Cardiac fibroblast (primary cell): ENCODE results near the gene MRTFB.

Experiments
- DNase-seq, 2 donors: peaks; one replicate each; pipeline versions ENCODE4 v3.0.0 to v3.0.0-alpha.2; 2010; ENCODE audit warnings: low read depth in 2 of 2
- H3K4me3 ChIP-seq, 2 donors: replicated peaks in 1 of 2; 1 replicate in 1 of 2; 2 replicates in 1 of 2; pipeline ENCODE4 v1.5.1; 2011; ENCODE audit warnings: low read depth in 2 of 2, low read length in 2 of 2, mild to moderate bottlenecking in 2 of 2, moderate library complexity in 1 of 2
- CTCF ChIP-seq: IDR thresholded peaks from one replicate; pipeline ENCODE4 v1.5.1; 2011; ENCODE audit warnings: low read depth, mild to moderate bottlenecking, low read length, inconsistent platforms

MRTFB gene

GRCh38 chr16:14198572-14198971 lies 127.5 kb downstream of the MRTFB start:
- no peak for TF ChIP-seq CTCF
- DNase-seq = no peak
- H3K4me3 ChIP-seq = no peak overlapping the region

- DNase-seq = no peak
- H3K4me3 ChIP-seq = no peak overlapping the region
- TF ChIP-seq CTCF = no peak
These were observed 128.1 kb downstream of the MRTFB start for GRCh38 chr16:14199199-14199598.

GRCh38 chr16:14199624-14200023 lies 128.5 kb downstream of the MRTFB start:
- DNase-seq = peak in 1 of 2 donors; percentile 49
- H3K4me3 ChIP-seq = no peak overlapping the region
- no peak for TF ChIP-seq CTCF

- DNase-seq = no peak
- H3K4me3 ChIP-seq = no peak overlapping the region
- no peak for TF ChIP-seq CTCF
These were observed 131.0 kb downstream of the MRTFB start for GRCh38 chr16:14202095-14202494.

GRCh38 chr16:14202697-14203096 lies 131.6 kb downstream of the MRTFB start:
- TF ChIP-seq CTCF = peak; percentile 36
- H3K4me3 ChIP-seq = no peak overlapping the region
- peak; percentile 14 to 35 for DNase-seq

- no peak for DNase-seq
- no peak overlapping the region for H3K4me3 ChIP-seq
- no peak for TF ChIP-seq CTCF
These were observed 132.0 kb downstream of the MRTFB start for GRCh38 chr16:14203166-14203565.

- TF ChIP-seq CTCF = no peak
- H3K4me3 ChIP-seq = no peak overlapping the region
- DNase-seq = peak in 1 of 2 donors; percentile 88
These were observed 134.5 kb downstream of the MRTFB start for GRCh38 chr16:14205666-14206065.
